Activated naive CD4-positive, alpha-beta T cell treated with anti-CD3 and anti-CD28 coated beads for 36 hours (primary cell): ENCODE data around the gene SLC5A2. TPM values are rescaled to one million over a fixed set of nuclear protein-coding genes. Genes with fewer than 3 reads are reported as not detected.

Source experiments
- total RNA-seq, 2 experiments: library from RNA; stranded (reverse); gene quantifications; one replicate each; pipeline ENCODE4 v1.2.3, GENCODE V29; 2021

Gene SLC5A2
- total RNA-seq, 2 experiments from 2014 or later = not detected

Other genes with a start within 250 kb of the SLC5A2 start
- gene ITGAM, start 223.1 kb upstream of the SLC5A2 start, total RNA-seq = under 1 TPM; 0.37 to 0.67 TPM
- 1 to 10 TPM; 2.4 to 2.9 TPM for gene ITGAX, start 127.9 kb upstream of the SLC5A2 start, total RNA-seq
- not detected for gene ITGAD, start 89.8 kb upstream of the SLC5A2 start, total RNA-seq
- gene COX6A2, start 54.8 kb upstream of the SLC5A2 start, total RNA-seq = not detected
- gene ZNF843, start 40.3 kb upstream of the SLC5A2 start, total RNA-seq = under 1 TPM; 0.12 to 0.14 TPM
- 1 to 10 TPM; 6.3 to 6.7 TPM for gene ARMC5, start 23.6 kb upstream of the SLC5A2 start, total RNA-seq
- gene TGFB1I1, start 11.0 kb upstream of the SLC5A2 start, total RNA-seq = under 1 TPM in 1 of 2 experiments, not detected in 1; 0.12 TPM
- 10 to 100 TPM; 24.0 to 26.0 TPM for gene RUSF1, start 25.3 kb downstream of the SLC5A2 start, total RNA-seq
- not detected for gene AHSP, start 44.8 kb downstream of the SLC5A2 start, total RNA-seq